HG02610 (cell line): ENCODE data around the gene TMEM63C.

ENCODE experiments used
- ATAC-seq: cut with Tn5 transposase; IDR thresholded peaks from one replicate; pipeline ENCODE4 v1.9.1; 2021; ENCODE audit warnings: mild to moderate bottlenecking, moderate library complexity; ENCODE audit not compliant: unreplicated experiment

The TMEM63C gene

GRCh38 chr14:77250927-77251326 lies 69.3 kb downstream of the TMEM63C start:
- no peak for ATAC-seq

- no peak for ATAC-seq
Measured at GRCh38 chr14:77251870-77252269, 70.3 kb downstream of the TMEM63C start.

- ATAC-seq, result no peak
Measured at GRCh38 chr14:77253333-77254190, 72.0 kb downstream of the TMEM63C start.

- no peak for ATAC-seq
Measured at GRCh38 chr14:77256694-77257093, 75.1 kb downstream of the TMEM63C start.

GRCh38 chr14:77257700-77258099 lies 76.1 kb downstream of the TMEM63C start:
- ATAC-seq, result no peak

GRCh38 chr14:77258566-77258965 lies 77.0 kb downstream of the TMEM63C start:
- ATAC-seq, result no peak

GRCh38 chr14:77259025-77259715 lies 77.6 kb downstream of the TMEM63C start:
- no peak for ATAC-seq

- ATAC-seq, result no peak
Measured at GRCh38 chr14:77260199-77260598, 78.6 kb downstream of the TMEM63C start.

- no peak for ATAC-seq
Measured at GRCh38 chr14:77260631-77261030, 79.0 kb downstream of the TMEM63C start.

GRCh38 chr14:77264466-77265186 lies 83.0 kb downstream of the TMEM63C start:
- no peak for ATAC-seq

GRCh38 chr14:77265187-77265515 lies 83.6 kb downstream of the TMEM63C start:
- ATAC-seq, result no peak

GRCh38 chr14:77265561-77266335 lies 84.2 kb downstream of the TMEM63C start:
- ATAC-seq, result no peak

GRCh38 chr14:77266336-77266735 lies 84.7 kb downstream of the TMEM63C start:
- ATAC-seq, result no peak

- ATAC-seq, result no peak
Measured at GRCh38 chr14:77267937-77268699, 86.5 kb downstream of the TMEM63C start.

- no peak for ATAC-seq
Measured at GRCh38 chr14:77268989-77269600, 87.5 kb downstream of the TMEM63C start.

- ATAC-seq, result no peak
Measured at GRCh38 chr14:77270361-77271112, 88.9 kb downstream of the TMEM63C start.

GRCh38 chr14:77271113-77271710 lies 89.6 kb downstream of the TMEM63C start, which contains the start of gene NGB:
NGB (minus strand) TSS chr14:77271206; CDS start chr14:77270937, 269 bp downstream.
- no peak for ATAC-seq

- ATAC-seq, result no peak
Measured at GRCh38 chr14:77272261-77272660, 90.7 kb downstream of the TMEM63C start.

GRCh38 chr14:77273796-77274195 lies 92.2 kb downstream of the TMEM63C start:
- ATAC-seq, result no peak
